OCI-LY7 (cell line): Measurements from ENCODE around the gene PIH1D1.

Source experiments
- EZH2phosphoT487 ChIP-seq: fragments of 200-600 bp; sonication (generic); IDR thresholded peaks from 2 replicates; pipeline ENCODE4 v1.6.1; 2018; ENCODE audit warnings: low read depth, borderline replicate concordance, mild to moderate bottlenecking, mixed run types, antibody characterized with exemption, low read length, moderate library complexity, mixed read lengths
- TF ChIP-seq, protein P1 (sequence below): fragments of 200-600 bp; sonication (generic); conservative IDR thresholded peaks from 2 replicates; pipeline ENCODE4 v1.5.1; 2014; ENCODE audit warnings: mild to moderate bottlenecking, antibody characterized with exemption, low read length, moderate library complexity, mixed read lengths

DNA sequence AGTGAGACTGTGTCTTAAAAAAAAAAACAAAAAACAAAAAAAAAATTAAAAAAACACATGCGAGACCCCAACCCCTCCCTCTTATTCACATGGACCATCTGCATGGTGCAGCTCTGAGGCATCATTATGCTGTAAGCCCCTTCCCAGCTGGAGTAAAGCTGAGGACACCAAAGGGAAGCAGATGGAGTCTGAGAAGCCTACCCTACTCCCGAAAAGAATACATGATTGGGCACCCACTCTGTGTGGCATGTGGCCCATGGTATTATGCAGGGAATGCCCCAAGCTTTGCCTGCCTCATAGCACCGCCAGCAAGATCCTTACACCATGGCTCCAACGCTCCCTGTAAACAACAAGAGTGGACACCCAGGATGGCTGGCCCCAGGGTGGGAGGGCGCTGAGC is 33.1 kb downstream of the PIH1D1 start:
- TF ChIP-seq, protein P1, sequence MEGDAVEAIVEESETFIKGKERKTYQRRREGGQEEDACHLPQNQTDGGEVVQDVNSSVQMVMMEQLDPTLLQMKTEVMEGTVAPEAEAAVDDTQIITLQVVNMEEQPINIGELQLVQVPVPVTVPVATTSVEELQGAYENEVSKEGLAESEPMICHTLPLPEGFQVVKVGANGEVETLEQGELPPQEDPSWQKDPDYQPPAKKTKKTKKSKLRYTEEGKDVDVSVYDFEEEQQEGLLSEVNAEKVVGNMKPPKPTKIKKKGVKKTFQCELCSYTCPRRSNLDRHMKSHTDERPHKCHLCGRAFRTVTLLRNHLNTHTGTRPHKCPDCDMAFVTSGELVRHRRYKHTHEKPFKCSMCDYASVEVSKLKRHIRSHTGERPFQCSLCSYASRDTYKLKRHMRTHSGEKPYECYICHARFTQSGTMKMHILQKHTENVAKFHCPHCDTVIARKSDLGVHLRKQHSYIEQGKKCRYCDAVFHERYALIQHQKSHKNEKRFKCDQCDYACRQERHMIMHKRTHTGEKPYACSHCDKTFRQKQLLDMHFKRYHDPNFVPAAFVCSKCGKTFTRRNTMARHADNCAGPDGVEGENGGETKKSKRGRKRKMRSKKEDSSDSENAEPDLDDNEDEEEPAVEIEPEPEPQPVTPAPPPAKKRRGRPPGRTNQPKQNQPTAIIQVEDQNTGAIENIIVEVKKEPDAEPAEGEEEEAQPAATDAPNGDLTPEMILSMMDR, result no peak
- TF ChIP-seq EZH2phosphoT487, result no peak
